Ovary (tissue), 9 donors: ENCODE results near the gene PLCL1. TPM values are rescaled to one million over a fixed set of nuclear protein-coding genes. Genes with fewer than 3 reads are reported as not detected.

Experiments used
- DNase-seq, 5 donors: peaks; one replicate each; pipeline ENCODE4 v3.0.0-alpha.2; 2019 to 2020
- H3K27ac ChIP-seq, 2 donors: fragments of 200-600 bp; one replicate each; pipeline versions ENCODE4 v1.5.1 to v1.8.0; 2019 to 2022
- H3K27me3 ChIP-seq: fragments of 200-600 bp; one replicate; pipeline ENCODE4 v1.8.0; 2022
- H3K36me3 ChIP-seq: fragments of 200-600 bp; sonication (generic); one replicate; pipeline ENCODE4 v1.5.1; 2019
- H3K4me1 ChIP-seq: one replicate; pipeline ENCODE4 v1.8.1; 2013; ENCODE audit warnings: mild to moderate bottlenecking, moderate library complexity; ENCODE audit not compliant: insufficient read depth
- H3K4me3 ChIP-seq: fragments of 200-600 bp; sonication (generic); one replicate; pipeline ENCODE4 v1.5.1; 2017
- H3K9me3 ChIP-seq, 2 donors: fragments of 200-600 bp in 1 of 2; sonication (generic) in 1 of 2; one replicate each; pipeline versions ENCODE4 v1.5.1 to v1.8.1; 2013 to 2019; ENCODE audit warnings: mild to moderate bottlenecking in 1 of 2, moderate library complexity in 1 of 2
- CTCF ChIP-seq, 3 donors: fragments of 450-650 bp in 2 of 3; fragments of 200-600 bp in 1 of 3; IDR thresholded peaks; one replicate each; pipeline versions ENCODE4 v1.5.1 to v1.8.0; 2016 to 2022; ENCODE audit warnings: antibody characterized with exemption in 3 of 3, mild to moderate bottlenecking in 1 of 3
- EP300 ChIP-seq: sonication (generic); formaldehyde crosslinking; IDR thresholded peaks from one replicate; pipeline ENCODE4 v1.6.1; 2017; ENCODE audit warnings: antibody characterized with exemption
- POLR2A ChIP-seq: fragments of 450-650 bp; IDR thresholded peaks from one replicate; pipeline ENCODE4 v1.6.1; 2017; ENCODE audit warnings: antibody characterized with exemption, mild to moderate bottlenecking, moderate library complexity
- WGBS, 3 donors: extraction: QIAGEN DNeasy Blood & Tissue Kit in 1 of 3; methylation state at CpG; one replicate each; pipeline versions ENCODE4 v1.1.5 to v1.1.7; 2013 to 2017; 5-methylcytosine and 5-hydroxymethylcytosine counted together
- intact Hi-C, 4 donors: fragments of 100-400 bp; cut with DNase I; formaldehyde crosslinking; loops; one replicate each; pipeline versions ENCODE4 v1.11.0 to v1.15.1; 2022 to 2023
- polyA plus RNA-seq, 2 donors: library from polyadenylated mRNA; stranded (reverse); fragments of 200-250 nt in 1 of 2; fragments of 350-450 nt in 1 of 2; fragmentation: Illumina TruSeq in 1 of 2; extraction: RNeasy Lipid Tissue Mini Kit (QIAGEN cat#74804) in 1 of 2; gene quantifications; one replicate each; pipeline ENCODE4 v1.2.3, GENCODE V29; 2013 to 2014
- total RNA-seq, 7 donors: library from RNA; depleted of rRNA in 2 of 7; stranded (reverse); fragments of >200 nt in 2 of 7; fragmentation: NEBNext Ultra II Directional in 3 of 7; extraction: Animal tissue kit (Norgen Biotek cat#: 25700) in 3 of 7; gene quantifications; one replicate each; pipeline versions ENCODE4 v1.1.0 to v1.2.4, GENCODE V29; 2016 to 2023
- donor health status: DM: no; HTN: no; CAD: no; lungs with moderate emphysema.
- donor health status: DM: no; HTN: no; CAD: no.
- donor health status: Bipolar disorder and iron deficiency.
- donor health status: DM: yes; HTN: yes; CAD: no.
- donor health status: DM: no; HTN: no; CAD: no.
- donor health status: DM: yes; HTN: yes; CAD: no.

The PLCL1 gene
- total and polyA plus RNA-seq, 9 donors: 8.4 to 17.9 (median 11.1) TPM

DNA sequence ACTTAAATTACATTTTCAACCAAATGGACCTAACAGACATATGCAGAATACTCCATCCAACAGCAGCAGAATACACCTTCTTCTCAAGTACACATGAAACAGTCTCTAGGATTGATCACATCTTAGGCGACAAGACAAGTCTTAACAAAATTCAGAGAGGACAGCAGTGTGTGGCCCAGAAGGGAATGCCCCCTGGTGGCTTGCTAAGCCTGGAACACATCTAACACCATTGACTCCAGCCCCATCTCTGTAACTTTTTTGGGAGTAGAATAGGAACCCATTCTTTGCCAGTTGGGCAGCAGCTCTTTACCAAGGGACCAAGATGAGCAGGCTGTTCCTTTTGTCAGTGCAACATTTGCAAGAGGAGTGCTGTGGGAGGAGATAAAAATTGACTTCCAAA is 249.9 kb downstream of the PLCL1 start:
- no peaks in the 10 kb centered on the region for H3K36me3 ChIP-seq
- intact Hi-C loops: no loop called here
- no peaks in the 10 kb centered on the region for H3K9me3 ChIP-seq
- peak in 1 of 5 donors; percentile 22 for DNase-seq
- TF ChIP-seq CTCF (IDR thresholded peaks at IDR 0.05): no peak
- no peak for TF ChIP-seq POLR2A
- no peak for TF ChIP-seq EP300
- no peak overlapping the region for H3K27ac ChIP-seq
- no peaks in the 10 kb centered on the region for H3K27me3 ChIP-seq
- 85 to 90% (median 87%) methylated on average over 1 of the region's 1 CpG for WGBS, 3 donors
- no peaks in the 10 kb centered on the region for H3K4me1 ChIP-seq
- H3K4me3 ChIP-seq: no peak overlapping the region

DNA sequence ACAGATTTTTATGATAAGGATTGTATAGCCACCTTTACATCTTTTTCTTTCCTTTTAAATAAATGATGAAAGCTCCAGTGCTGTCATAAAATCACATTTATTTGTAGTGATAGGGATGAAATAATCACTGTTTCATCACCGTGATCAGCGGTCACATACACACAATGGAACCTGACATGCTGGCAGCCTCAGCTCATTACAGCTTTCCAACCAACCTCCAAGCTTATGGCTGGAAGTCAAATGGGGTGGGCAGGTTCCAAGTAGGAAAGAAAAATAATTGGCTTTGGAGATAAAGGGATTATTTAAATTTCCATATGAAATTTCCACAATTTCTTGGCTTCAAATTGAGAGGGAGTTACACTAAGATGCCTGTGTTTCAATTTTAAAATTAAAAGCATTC is 251.3 kb downstream of the PLCL1 start:
- H3K27me3 ChIP-seq: no peaks in the 10 kb centered on the region
- no peaks in the 10 kb centered on the region for H3K4me1 ChIP-seq
- no peak for DNase-seq
- TF ChIP-seq EP300: no peak
- no peak for TF ChIP-seq POLR2A
- TF ChIP-seq CTCF (IDR thresholded peaks at IDR 0.05): no peak
- intact Hi-C loops: no loop called here
- no peak overlapping the region for H3K27ac ChIP-seq
- no peak overlapping the region for H3K4me3 ChIP-seq
- 78 to 93% (median 89%) methylated on average over 2 of the region's 2 CpGs for WGBS, 3 donors
- no peaks in the 10 kb centered on the region for H3K36me3 ChIP-seq
- no peaks in the 10 kb centered on the region for H3K9me3 ChIP-seq

DNA sequence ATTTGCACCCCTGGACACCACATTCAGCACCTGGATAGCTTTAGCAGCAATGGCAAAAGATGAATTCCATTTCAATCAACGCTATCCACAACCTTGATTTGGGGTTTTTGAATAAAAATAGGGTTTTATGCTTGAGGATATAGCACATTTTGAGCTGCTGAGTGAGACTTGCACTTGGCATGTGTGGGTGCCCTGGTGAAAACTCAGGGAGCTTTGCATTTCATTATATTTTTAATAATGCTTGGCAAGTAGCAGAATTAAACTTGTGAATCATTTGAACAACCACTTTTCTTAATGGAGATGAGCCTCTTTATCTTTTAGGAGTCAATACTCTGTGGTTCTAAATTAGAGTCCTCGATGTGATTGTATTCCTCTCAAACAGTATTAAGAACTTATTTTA is 252.4 kb downstream of the PLCL1 start:
- Histone ChIP-seq H3K27ac (no peak overlapping the region), H3K9me3 (no peaks in the 10 kb centered on the region), H3K27me3 (no peaks in the 10 kb centered on the region), H3K36me3 (no peaks in the 10 kb centered on the region), H3K4me3 (no peak overlapping the region), H3K4me1 (no peaks in the 10 kb centered on the region)
- no peak for TF ChIP-seq POLR2A
- TF ChIP-seq CTCF (IDR thresholded peaks at IDR 0.05): no peak
- TF ChIP-seq EP300: no peak
- intact Hi-C loops: no loop called here
- WGBS, 3 donors: 84 to 93% (median 90%) methylated on average over 2 of the region's 2 CpGs
- no peak for DNase-seq

- Histone ChIP-seq H3K36me3 (no peaks in the 10 kb centered on the region), H3K4me3 (no peak overlapping the region), H3K4me1 (no peaks in the 10 kb centered on the region), H3K9me3 (no peaks in the 10 kb centered on the region), H3K27me3 (no peaks in the 10 kb centered on the region), H3K27ac (no peak overlapping the region)
- intact Hi-C loops: no loop called here
- 88 to 91% (median 90%) methylated on average over 7 of the region's 7 CpGs for WGBS, 3 donors
- no peak for TF ChIP-seq EP300
- TF ChIP-seq CTCF (IDR thresholded peaks at IDR 0.05): no peak
- DNase-seq: no peak
Observed at GRCh38 chr2:198059800-198060199, 255.4 kb downstream of the PLCL1 start.

DNA sequence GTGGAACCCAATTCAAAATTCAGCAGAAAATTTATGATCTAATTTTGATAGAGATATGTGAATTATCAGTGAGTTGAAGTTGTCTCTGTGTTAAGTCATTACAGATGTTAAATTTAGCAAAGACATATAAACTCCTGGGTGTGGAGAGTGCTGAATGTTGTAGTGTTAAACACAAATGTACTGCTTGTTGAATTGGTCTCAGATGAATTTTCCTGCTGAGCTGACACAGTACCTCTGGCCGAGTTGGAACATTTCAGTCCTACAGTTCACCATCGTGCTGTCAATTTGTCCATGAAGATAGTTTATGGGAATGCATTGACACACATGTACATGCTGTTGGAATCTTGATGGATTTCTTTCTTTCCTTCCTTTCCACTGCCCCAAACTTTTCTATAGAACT is 255.9 kb downstream of the PLCL1 start:
- WGBS, 3 donors: 87 to 93% (median 88%) methylated on average over 2 of the region's 2 CpGs
- Histone ChIP-seq H3K4me1 (no peaks in the 10 kb centered on the region), H3K4me3 (no peak overlapping the region), H3K27ac (no peak overlapping the region), H3K36me3 (no peaks in the 10 kb centered on the region), H3K27me3 (no peaks in the 10 kb centered on the region), H3K9me3 (no peaks in the 10 kb centered on the region)
- DNase-seq: no peak
- TF ChIP-seq POLR2A (no peak), EP300 (no peak), CTCF (IDR thresholded peaks at IDR 0.05) (no peak)
- intact Hi-C loops: no loop called here
